K562 (cell line): ENCODE data around the gene KNDC1. TPM values are rescaled to one million over a fixed set of nuclear protein-coding genes. Genes with fewer than 3 reads are reported as not detected.
A peak's percentile ranks its signal among the peaks of the same experiment; 100 is the strongest.

ENCODE experiments used
- ATAC-seq: fragments of 200-7000 bp; cut with Tn5 transposase; 3 replicates; pipeline ENCODE4 v1.9.1; 2020; ENCODE audit warnings: moderate library complexity
- BruUV-seq: library from RNA; stranded (reverse); fragments of 400-500 nt; replicated peaks from 2 replicates; lab custom pipeline; 2021; lab: Mats Ljungman, UMichigan
- CTCF ChIA-PET: fragments of 300-600 bp; formaldehyde crosslinking; extraction: SDS; loops from one replicate; lab custom pipeline; 2021; ENCODE audit warnings: low intra/inter-chr PET ratio; lab: Yijun Ruan, JAX
- POLR2A ChIA-PET: fragments of 300-600, 350-650 bp; sonication (Branson Sonifier 250); formaldehyde crosslinking; extraction: SDS; loops from one replicate; lab custom pipeline; 2021; ENCODE audit warnings: antibody characterized with exemption, inconsistent platforms; lab: Yijun Ruan, JAX
- DNase-seq, 4 experiments: peaks; one replicate each; pipeline versions ENCODE4 v3.0.0 to v3.0.0-alpha.2; 2011 to 2018; ENCODE audit warnings: low spot score in 3 of 4, mixed read lengths in 3 of 4; ENCODE audit errors: extremely low read depth in 1 of 4
- FAIRE-seq: peaks from 2 replicates; lab custom pipeline; 2011; peaks lifted over from hg19 to GRCh38; lab: Jason Lieb, UNC
- H2AFZ ChIP-seq: 2 replicates; pipeline ENCODE4 v1.6.0; 2011; ENCODE audit warnings: low read depth, low read length, control low read depth, inconsistent platforms
- H3K27ac ChIP-seq: fragments of 200-600 bp; 3 replicates; pipeline ENCODE4 v1.8.0; 2011; ENCODE audit warnings: low read depth, mild to moderate bottlenecking, control low read depth, inconsistent platforms, low read length, moderate library complexity, mixed read lengths; ENCODE audit errors: extremely low read depth
- H3K27me3 ChIP-seq, 2 experiments: fragments of 300-600 bp in 1 of 2; 2 replicates in 1 of 2; 3 replicates in 1 of 2; pipeline versions ENCODE4 v1.6.0 to v1.8.0; 2011; ENCODE audit warnings: inconsistent platforms in 2 of 2, low read length in 2 of 2, mild to moderate bottlenecking in 1 of 2, mixed read lengths in 1 of 2, moderate library complexity in 1 of 2; ENCODE audit not compliant: control insufficient read depth in 2 of 2, insufficient read depth in 2 of 2
- H3K36me3 ChIP-seq: fragments of 300-600 bp; 3 replicates; pipeline ENCODE4 v1.8.0; 2011; ENCODE audit warnings: mild to moderate bottlenecking, low read length, inconsistent platforms; ENCODE audit not compliant: control insufficient read depth, insufficient read depth
- H3K4me1 ChIP-seq, 2 experiments: fragments of 200-600 bp in 1 of 2; replicated peaks in 1 of 2; 2 replicates in 1 of 2; 3 replicates in 1 of 2; pipeline versions ENCODE4 v1.5.1 to v1.8.0; 2011; ENCODE audit warnings: inconsistent platforms in 2 of 2, low read length in 2 of 2, mild to moderate bottlenecking in 1 of 2, mixed read lengths in 1 of 2, moderate library complexity in 1 of 2; ENCODE audit not compliant: control insufficient read depth in 2 of 2, insufficient read depth in 2 of 2
- H3K4me2 ChIP-seq: 2 replicates; pipeline ENCODE4 v1.6.1; 2011; ENCODE audit warnings: low read length, control low read depth, inconsistent platforms, mixed read lengths; ENCODE audit not compliant: insufficient read depth
- H3K4me3 ChIP-seq: fragments of 200-600 bp; sonication (generic), shearing (Covaris generic); 2 replicates; pipeline ENCODE4 v1.5.1; 2016; ENCODE audit warnings: control low read depth, inconsistent platforms
- H3K79me2 ChIP-seq: fragments of 200-600 bp; 3 replicates; pipeline ENCODE4 v1.8.0; 2011; ENCODE audit warnings: low read length, inconsistent platforms; ENCODE audit not compliant: control insufficient read depth, insufficient read depth
- H3K9ac ChIP-seq, 2 experiments: 2 replicates each; pipeline versions ENCODE4 v1.6.0 to v1.6.1; 2011; ENCODE audit warnings: low read depth in 2 of 2, low read length in 2 of 2, control low read depth in 1 of 2, inconsistent platforms in 1 of 2, mild to moderate bottlenecking in 1 of 2, mixed read lengths in 1 of 2; ENCODE audit not compliant: insufficient read depth in 1 of 2
- H3K9me1 ChIP-seq: one replicate; pipeline ENCODE4 v1.6.0; 2011; ENCODE audit warnings: inconsistent platforms, mild to moderate bottlenecking, low read length, moderate library complexity; ENCODE audit not compliant: control insufficient read depth, insufficient read depth
- H3K9me3 ChIP-seq: replicated peaks from 2 replicates; pipeline ENCODE4 v1.5.1; 2011; ENCODE audit warnings: low read depth, low read length, inconsistent platforms; ENCODE audit not compliant: control insufficient read depth, insufficient read depth
- H4K20me1 ChIP-seq: replicated peaks from 2 replicates; pipeline ENCODE4 v1.6.1; 2011; ENCODE audit warnings: low read length, inconsistent platforms, mixed read lengths; ENCODE audit not compliant: control insufficient read depth, insufficient read depth
- IFI16 ChIP-seq: fragments of 250-450 bp; sonication (Bioruptor Pico); IDR thresholded peaks from 2 replicates; pipeline ENCODE4 v2.1.2; 2022; ENCODE audit warnings: mild to moderate bottlenecking, inconsistent platforms
- JUND ChIP-seq, 2 experiments: IDR thresholded peaks; 2 replicates in 1 of 2; 3 replicates in 1 of 2; pipeline ENCODE4 v1.6.1; 2011; ENCODE audit warnings: borderline replicate concordance in 2 of 2, low read depth in 2 of 2, low read length in 2 of 2, improper control_type of control experiment in 1 of 2, missing biosample characterization in 1 of 2, missing genetic modification characterization in 1 of 2, missing genetic modification reagents in 1 of 2
- PHB2 ChIP-seq: fragments of 450-650 bp; IDR thresholded peaks from 2 replicates; pipeline ENCODE4 v1.6.1; 2017; ENCODE audit warnings: low read depth
- PRMT5 ChIP-seq: sonication (generic); formaldehyde crosslinking; IDR thresholded peaks from 2 replicates; pipeline ENCODE4 v1.5.0; 2020; ENCODE audit warnings: missing genetic modification reagents
- ZBTB7A ChIP-seq: IDR thresholded peaks from 2 replicates; pipeline ENCODE4 v1.6.1; 2011; ENCODE audit warnings: low read depth, mild to moderate bottlenecking, low read length, moderate library complexity, borderline replicate concordance; ENCODE audit not compliant: control insufficient read depth
- ZFX ChIP-seq: sonication (generic); formaldehyde crosslinking; IDR thresholded peaks from 2 replicates; pipeline ENCODE4 v1.8.0; 2022; ENCODE audit warnings: mild to moderate bottlenecking, missing genetic modification reagents, moderate library complexity
- ZNF165 ChIP-seq: fragments of 250-450 bp; sonication (Bioruptor Pico); IDR thresholded peaks from 2 replicates; pipeline ENCODE4 v1.4.0; 2020; ENCODE audit warnings: borderline replicate concordance
- ZNF175 ChIP-seq: fragments of 200-800 bp; sonication (Bioruptor generic); IDR thresholded peaks from 2 replicates; pipeline ENCODE4 v1.6.1; 2016; ENCODE audit warnings: low read depth, mild to moderate bottlenecking, missing genetic modification characterization, missing compliant biosample characterization
- ZNF23 ChIP-seq: fragments of 250-450 bp; sonication (Bioruptor Pico); IDR thresholded peaks from 2 replicates; pipeline ENCODE4 v1.4.0; 2020; ENCODE audit warnings: mild to moderate bottlenecking
- ZNF778 ChIP-seq: fragments of 450-650 bp; formaldehyde crosslinking; IDR thresholded peaks from 2 replicates; pipeline ENCODE4 v1.4.0; 2020; ENCODE audit warnings: mild to moderate bottlenecking, moderate library complexity
- WGBS: fragments of 100-300 bp; shearing (Covaris generic); methylation state at CpG from one replicate; pipeline ENCODE4 v1.1.6; 2016; ENCODE audit warnings: low coverage, mixed read lengths; ENCODE audit not compliant: insufficient coverage; ENCODE audit errors: missing lambda C conversion rate; 5-methylcytosine and 5-hydroxymethylcytosine counted together
- in situ Hi-C: fragments of 300-500 bp; cut with MboI; formaldehyde crosslinking; loops from 4 replicates; pipeline ENCODE4 v1.15.0; 2018; ENCODE audit warnings: inconsistent platforms, mixed read lengths
- intact Hi-C: fragments of 100-400 bp; cut with micrococcal nuclease; formaldehyde crosslinking; loops from 2 replicates; pipeline ENCODE4 v1.14.2; 2022
- polyA plus RNA-seq, 8 experiments: library from polyadenylated mRNA; depleted of rRNA in 4 of 8; stranded (reverse) in 5 of 8; unstranded in 3 of 8; fragments of >200 nt; fragmentation: Nextera tagmentation in 2 of 8; fragmentation: Illumina TruSeq in 1 of 8; extraction: Ambion mirVana in 2 of 8; extraction: Trizol in 1 of 8; gene quantifications; 2 replicates each; pipeline versions ENCODE4 v1.2.1 to v1.2.3, GENCODE V29; 2011 to 2014; ENCODE audit warnings: inconsistent platforms in 1 of 8, missing spikeins in 1 of 8
- total RNA-seq, 7 experiments: library from RNA; depleted of rRNA in 6 of 7; stranded (reverse); fragments of >200 nt in 6 of 7; fragmentation: Illumina TruSeq in 2 of 7; extraction: Trizol in 2 of 7; gene quantifications; 2 replicates each; pipeline versions ENCODE4 v1.2.1 to v1.2.3, GENCODE V29; 2011 to 2021; ENCODE audit warnings: low replicate concordance in 1 of 7

The KNDC1 gene
- total and polyA plus RNA-seq, 9 of the 15 experiments (the other 6 are each of a cell fraction or from before 2014, with no cell fraction given): 0.07 to 0.26 (median 0.11) TPM; not detected in 6

DNA sequence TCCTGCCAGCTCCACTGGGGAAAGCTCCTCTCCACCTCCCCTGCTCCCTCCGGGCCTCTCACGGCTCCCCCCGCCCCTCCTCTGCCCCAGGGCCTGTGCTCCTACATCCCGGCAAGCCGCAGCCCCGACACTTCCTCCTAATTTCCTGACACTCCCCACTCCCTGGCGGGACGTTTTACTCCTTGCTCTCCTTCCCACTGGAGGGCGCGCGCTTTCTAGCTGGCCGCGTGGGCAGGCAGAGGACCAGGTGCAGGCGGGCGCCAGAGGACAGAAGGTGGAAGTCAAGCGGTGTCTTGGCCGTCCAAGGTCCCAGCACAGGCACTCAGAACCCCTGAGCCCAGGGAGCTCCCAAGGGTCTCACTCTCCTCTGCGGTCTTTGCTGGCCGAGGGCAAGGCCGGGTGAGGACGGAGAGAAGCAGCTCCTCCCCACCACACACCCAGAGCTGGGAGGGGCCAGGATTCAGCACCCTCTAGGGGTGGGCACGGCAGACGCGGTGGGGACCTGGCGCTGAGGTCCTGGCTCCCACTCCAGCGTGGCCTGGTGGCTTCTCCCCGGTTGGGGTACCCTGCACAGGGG, 97.6 kb downstream of the KNDC1 start (continued):
- TF ChIP-seq JUND (IDR thresholded peaks at IDR 0.05; ENCODE audit: borderline replicate concordance, low read depth, low read length) (no peak; the same call in 1 of the 2 replicates), JUND (tag; IDR thresholded peaks at IDR 0.05; ENCODE audit: borderline replicate concordance, low read depth, low read length) (no peak; the same call in 2 of the 3 replicates)

GRCh38 chr10:133258066-133258817, 98.2 kb downstream of the KNDC1 start:
- Histone ChIP-seq H3K79me2 (no peaks in the 10 kb centered on the region), H3K27me3 (no peaks in the 10 kb centered on the region), H3K9me3 (no peaks in the 10 kb centered on the region), H3K36me3 (no peaks in the 10 kb centered on the region), H3K9me1 (no peaks in the 10 kb centered on the region)
- 61% methylated on average over 11 of the region's 21 CpGs for WGBS
- CTCF ChIA-PET: no interaction called here
- FAIRE-seq: no peak
- TF ChIP-seq PRMT5: no peak
- TF ChIP-seq ZBTB7A: peak; percentile 17; the same call in 1 of the 2 replicates
- no peak for TF ChIP-seq IFI16
- 0 out of 2 replicates have a peak, but pooled peaks have one; percentile 27 for TF ChIP-seq ZNF175 (CRISPR knock-in tag)
- no peak for TF ChIP-seq ZNF778 (CRISPR knock-in tag)
- peak; percentile 8; the same call in 1 of the 2 replicates for TF ChIP-seq ZFX (CRISPR knock-in tag)
- no peak for TF ChIP-seq PHB2
- TF ChIP-seq ZNF23: no peak
- TF ChIP-seq ZNF165 (CRISPR knock-in tag): no peak
- TF ChIP-seq, all 486 proteins: peak for 3
- Histone ChIP-seq H2AFZ (peak overlapping the region; percentile 75), H3K9ac (peak overlapping the region; percentile 8 to 88; a peak in 3 of 4 replicates), H3K4me2 (peak overlapping the region; percentile 68; the same call in 1 of the 2 replicates), H3K4me3 (no peak overlapping the region), H3K4me1 (peaks cover 2 to 74% of the 10 kb centered on the region in 2 experiments; a peak in 3 of 5 replicates), H3K27ac (no peak overlapping the region), H4K20me1 (no peaks in the 10 kb centered on the region)
- intact Hi-C loops: no loop called here
- DNase-seq (no peak), ATAC-seq (no peak)
- no TSS peak for BruUV-seq
- POLR2A ChIA-PET: interaction anchor here (0.6 to 4.6 kb wide), 5 partner anchors 8 to 331 kb away, joined by 3 to 18 read pairs (median 5); no protein-coding TSS in a partner anchor
- in situ Hi-C loops: no loop called here
